PC-9 (cell line): ENCODE results near the gene CEP89. TPM values are rescaled to one million over a fixed set of nuclear protein-coding genes. Genes with fewer than 3 reads are reported as not detected.
"Not testable (repeated sequence)": the region's sequence is repeated elsewhere in the genome, so short reads cannot be mapped to it uniquely, and the experiment has no call there.

Experiments
- BruUV-seq: library from RNA; stranded (reverse); fragments of 400-500 nt; replicated peaks from 2 replicates; lab custom pipeline; 2021; lab: Mats Ljungman, UMichigan
- CTCF ChIA-PET: fragments of 300-600 bp; sonication (Branson Sonifier 250); formaldehyde crosslinking; loops from one replicate; lab custom pipeline; 2022; ENCODE audit warnings: antibody characterized with exemption; lab: Charles Lee
- POLR2A ChIA-PET: fragments of 300-600 bp; sonication (Branson Sonifier 250); formaldehyde crosslinking; loops from one replicate; lab custom pipeline; 2022; ENCODE audit warnings: antibody characterized with exemption; ENCODE audit not compliant: unreplicated experiment; lab: Charles Lee
- DNase-seq, 2 experiments: peaks; one replicate each; pipeline versions ENCODE4 v3.0.0 to v3.0.0-alpha.2; 2015 to 2022; ENCODE audit warnings: mixed read lengths in 1 of 2
- H2AFZ ChIP-seq: fragments of 200-600 bp; sonication (generic); 2 replicates; pipeline ENCODE4 v1.8.1; 2017; ENCODE audit warnings: antibody characterized with exemption
- H3F3A ChIP-seq: fragments of 200-600 bp; sonication (generic); 2 replicates; pipeline ENCODE4 v1.8.1; 2017; ENCODE audit warnings: antibody characterized with exemption, mild to moderate bottlenecking, low read depth; ENCODE audit not compliant: insufficient read depth
- H3K27ac ChIP-seq: fragments of 200-600 bp; sonication (generic); 2 replicates; pipeline ENCODE4 v1.6.1; 2016; ENCODE audit warnings: mixed run types
- H3K27me3 ChIP-seq: fragments of 200-600 bp; sonication (generic); 2 replicates; pipeline ENCODE4 v1.6.1; 2016; ENCODE audit warnings: low read depth, mixed run types; ENCODE audit not compliant: insufficient read depth
- H3K36me3 ChIP-seq: fragments of 200-600 bp; sonication (generic); 2 replicates; pipeline ENCODE4 v1.6.1; 2016; ENCODE audit warnings: low read depth, mixed run types
- H3K4me1 ChIP-seq: fragments of 200-600 bp; sonication (generic); replicated peaks from 2 replicates; pipeline ENCODE4 v1.6.1; 2016; ENCODE audit warnings: mixed run types; ENCODE audit not compliant: insufficient read depth
- H3K4me2 ChIP-seq: fragments of 200-600 bp; sonication (generic); 2 replicates; pipeline ENCODE4 v1.6.1; 2017; ENCODE audit warnings: mixed run types
- H3K4me3 ChIP-seq: fragments of 200-600 bp; sonication (generic); 2 replicates; pipeline ENCODE4 v1.6.1; 2016; ENCODE audit warnings: mixed run types
- H3K79me2 ChIP-seq: fragments of 200-600 bp; sonication (generic); 2 replicates; pipeline ENCODE4 v1.6.1; 2017; ENCODE audit warnings: low read depth, mixed run types
- H3K9me2 ChIP-seq: fragments of 200-600 bp; sonication (generic); 2 replicates; pipeline ENCODE4 v1.8.1; 2017; ENCODE audit warnings: mild to moderate bottlenecking; ENCODE audit not compliant: insufficient read depth
- H3K9me3 ChIP-seq: fragments of 200-600 bp; sonication (generic); 2 replicates; pipeline ENCODE4 v1.8.1; 2016; ENCODE audit warnings: low read depth; ENCODE audit not compliant: insufficient read depth
- H4K20me1 ChIP-seq: fragments of 200-600 bp; sonication (generic); 2 replicates; pipeline ENCODE4 v1.8.1; 2017; ENCODE audit not compliant: insufficient read depth
- CTCF ChIP-seq: fragments of 200-600 bp; sonication (generic); conservative IDR thresholded peaks from 2 replicates; pipeline ENCODE4 v1.6.1; 2017; ENCODE audit warnings: mixed run types, antibody characterized with exemption, mild to moderate bottlenecking, moderate library complexity
- EZH2 ChIP-seq: fragments of 200-600 bp; sonication (generic); IDR thresholded peaks from 2 replicates; pipeline ENCODE4 v1.8.0; 2017; ENCODE audit warnings: antibody characterized with exemption, low read depth
- intact Hi-C: fragments of 100-400 bp; cut with micrococcal nuclease; formaldehyde crosslinking; loops from one replicate; pipeline ENCODE4 v1.10.0; 2022; ENCODE audit not compliant: unreplicated experiment
- total RNA-seq: library from RNA; stranded (reverse); gene quantifications from 2 replicates; pipeline ENCODE4 v1.2.3, GENCODE V29; 2021

Gene CEP89
- total RNA-seq, 1 experiment from 2014 or later, result 33.6 TPM

DNA sequence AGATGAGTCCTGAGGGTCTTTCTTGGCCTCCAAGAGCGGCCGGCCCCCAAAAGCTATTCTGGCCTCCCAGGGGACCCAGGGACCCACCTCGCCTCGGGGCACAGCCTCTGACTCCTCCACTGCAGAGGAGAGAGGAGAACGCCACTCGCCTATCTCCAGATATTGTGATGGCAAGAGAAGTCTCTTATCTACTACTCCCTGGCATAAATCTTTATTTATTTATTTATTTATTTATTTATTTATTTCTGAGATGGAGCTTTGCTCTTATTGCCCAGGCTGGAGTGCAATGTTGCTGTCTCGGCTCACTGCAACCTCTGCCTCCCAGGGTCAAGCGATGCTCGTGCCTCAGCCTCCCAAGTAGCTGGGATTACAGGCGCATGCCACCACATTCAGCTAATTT lies 113.2 kb downstream of the CEP89 start:
- no peak for DNase-seq

GRCh38 chr19:32858155-32858554 lies 113.6 kb downstream of the CEP89 start:
- POLR2A ChIA-PET, result no interaction called here
- no peaks in the 10 kb centered on the region for H3K27me3 ChIP-seq
- H3F3A ChIP-seq, result no peaks in the 10 kb centered on the region
- TF ChIP-seq CTCF (no peak), EZH2 (no peak)
- no peak overlapping the region for H2AFZ ChIP-seq
- no peak overlapping the region for H3K27ac ChIP-seq
- H3K9me3 ChIP-seq, result no peaks in the 10 kb centered on the region
- no peaks in the 10 kb centered on the region for H4K20me1 ChIP-seq
- H3K4me2 ChIP-seq, result no peak overlapping the region
- BruUV-seq, result no TSS peak
- no peaks in the 10 kb centered on the region for H3K9me2 ChIP-seq
- CTCF ChIA-PET, result no interaction called here
- H3K79me2 ChIP-seq, result no peaks in the 10 kb centered on the region
- no peaks in the 10 kb centered on the region for H3K36me3 ChIP-seq
- no peak for DNase-seq
- H3K4me3 ChIP-seq, result no peak overlapping the region
- intact Hi-C loops, result no loop called here
- H3K4me1 ChIP-seq, result no peaks in the 10 kb centered on the region

More for the DNA sequence above, 113.2 kb downstream of the CEP89 start:
- intact Hi-C loops, result no loop called here
- ChIA-PET CTCF (no interaction called here), POLR2A (no interaction called here)
- no peaks in the 10 kb centered on the region for H3K9me3 ChIP-seq
- no peaks in the 10 kb centered on the region for H3F3A ChIP-seq
- H4K20me1 ChIP-seq, result no peaks in the 10 kb centered on the region
- H3K4me3 ChIP-seq, result no peak overlapping the region
- no peaks in the 10 kb centered on the region for H3K4me1 ChIP-seq
- TF ChIP-seq EZH2, result no peak
- TF ChIP-seq CTCF, result no peak
- H3K27ac ChIP-seq, result no peak overlapping the region
- no peaks in the 10 kb centered on the region for H3K9me2 ChIP-seq
- no peaks in the 10 kb centered on the region for H3K36me3 ChIP-seq
- no peaks in the 10 kb centered on the region for H3K79me2 ChIP-seq
- H3K4me2 ChIP-seq, result no peak overlapping the region
- no peaks in the 10 kb centered on the region for H3K27me3 ChIP-seq
- no peak overlapping the region for H2AFZ ChIP-seq
- no TSS peak for BruUV-seq

GRCh38 chr19:32857584-32857983 lies 114.2 kb downstream of the CEP89 start:
- no peaks in the 10 kb centered on the region for H3K4me1 ChIP-seq
- no peaks in the 10 kb centered on the region for H3K36me3 ChIP-seq
- no peak overlapping the region for H3K4me3 ChIP-seq
- POLR2A ChIA-PET, result no interaction called here
- no peaks in the 10 kb centered on the region for H3K9me3 ChIP-seq
- H3K9me2 ChIP-seq, result no peaks in the 10 kb centered on the region
- no peak overlapping the region for H2AFZ ChIP-seq
- H3K79me2 ChIP-seq, result no peaks in the 10 kb centered on the region
- no peaks in the 10 kb centered on the region for H3K27me3 ChIP-seq
- BruUV-seq, result no TSS peak
- H3K27ac ChIP-seq, result no peak overlapping the region
- no peak for TF ChIP-seq CTCF
- no peak for TF ChIP-seq EZH2
- intact Hi-C loops, result no loop called here
- no peak for DNase-seq
- CTCF ChIA-PET, result no interaction called here
- H4K20me1 ChIP-seq, result no peaks in the 10 kb centered on the region
- H3K4me2 ChIP-seq, result no peak overlapping the region
- H3F3A ChIP-seq, result no peaks in the 10 kb centered on the region

DNA sequence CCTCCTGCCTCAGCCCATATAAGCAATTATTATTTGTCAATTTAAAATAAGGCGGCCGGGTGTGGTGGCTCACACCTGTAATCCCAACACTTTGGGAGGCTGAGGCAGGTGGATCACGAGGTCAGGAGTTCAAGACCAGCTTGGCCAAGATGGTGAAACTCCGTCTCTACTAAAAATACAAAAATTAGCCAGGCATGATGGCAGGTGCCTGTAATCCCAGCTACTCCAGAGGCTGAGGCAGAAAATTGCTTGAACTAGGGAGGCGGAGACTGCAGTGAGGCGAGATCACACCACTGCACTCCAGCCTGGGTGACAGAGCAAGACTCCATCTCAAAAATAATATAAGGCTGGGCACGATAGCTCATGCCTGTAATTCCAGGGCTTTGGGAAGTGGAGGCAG lies 114.9 kb downstream of the CEP89 start:
- H3K4me3 ChIP-seq, H3K27ac ChIP-seq, POLR2A ChIA-PET, H4K20me1 ChIP-seq, H3K9me2 ChIP-seq, H3F3A ChIP-seq, BruUV-seq, H3K4me1 ChIP-seq, CTCF ChIA-PET, H3K36me3 ChIP-seq, H3K4me2 ChIP-seq, intact Hi-C loops, DNase-seq, H3K9me3 ChIP-seq, H2AFZ ChIP-seq, H3K27me3 ChIP-seq, H3K79me2 ChIP-seq: not testable (repeated sequence)
